ENCODE measurements around the gene ATRIP.

Gene ATRIP

DNA sequence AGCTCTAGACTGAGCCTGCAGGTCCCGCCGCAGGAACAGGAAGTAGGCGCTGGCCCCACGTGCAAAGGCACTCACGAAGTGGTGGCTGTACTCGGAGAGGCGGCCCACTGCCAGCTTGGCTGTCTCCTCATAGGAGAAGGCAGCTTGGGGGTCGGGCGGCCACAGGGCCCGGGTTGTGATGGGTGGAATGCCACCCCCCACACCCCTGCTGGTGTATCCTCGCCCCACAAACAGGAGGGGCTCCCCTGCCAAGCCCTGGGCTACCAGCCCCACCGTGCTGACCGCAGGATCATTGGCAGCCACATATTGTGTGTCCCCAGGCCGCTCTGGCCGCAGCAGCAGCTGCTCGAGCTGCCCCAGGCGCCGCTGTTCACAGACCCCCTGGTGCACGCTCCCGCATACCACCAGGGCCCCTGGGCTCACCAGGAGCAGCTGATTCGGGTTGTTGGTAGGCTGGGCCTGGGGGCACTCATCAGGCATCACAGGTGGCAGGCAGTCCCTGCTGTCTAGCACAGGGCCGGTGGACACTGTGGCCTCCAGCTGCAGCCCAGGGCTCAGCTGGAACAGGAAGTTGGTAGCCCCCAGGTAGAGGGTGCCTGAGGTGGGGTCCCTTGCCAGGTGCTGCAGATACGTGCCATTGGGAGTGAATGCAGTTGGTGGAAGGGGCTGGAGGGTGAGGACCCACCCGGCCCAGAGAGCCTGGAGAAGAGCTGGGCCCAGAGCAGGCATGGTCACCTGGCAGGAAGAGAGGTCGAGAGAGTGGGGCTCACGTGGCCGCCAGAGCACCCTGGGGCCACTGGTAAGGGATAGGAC lies 22.4 kb upstream of the ATRIP start:
- DNase-seq (ENCODE audit: low read depth, low spot score) = peak; percentile 58

DNA sequence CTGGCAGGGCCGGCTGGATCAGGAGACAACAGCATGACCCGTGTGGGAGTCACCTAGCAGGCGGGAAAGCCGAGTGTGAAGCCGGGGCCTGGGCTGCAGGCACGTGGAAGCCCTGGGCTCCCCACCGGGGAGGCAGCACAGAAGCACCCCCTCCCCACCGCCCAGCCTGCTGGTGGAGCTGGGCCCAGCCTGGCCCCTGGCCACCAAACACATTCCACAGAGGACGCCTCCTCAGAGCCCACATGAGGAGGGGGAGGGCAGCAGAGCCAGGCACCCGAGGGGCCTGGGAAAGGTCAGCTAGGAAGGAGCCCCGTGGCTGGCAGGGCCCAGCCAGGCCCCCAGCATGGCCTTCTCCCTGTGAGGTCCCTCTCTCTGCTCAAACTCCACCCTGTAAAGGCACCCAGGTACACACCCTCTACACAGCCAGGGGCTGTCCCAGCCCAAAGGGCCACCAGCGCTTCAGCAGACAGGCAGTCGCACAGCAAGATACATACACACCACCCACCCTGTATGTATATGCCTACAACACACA lies 21.2 kb upstream of the ATRIP start:
- DNase-seq (ENCODE audit: low read depth, low spot score) = peak; percentile 44

DNA sequence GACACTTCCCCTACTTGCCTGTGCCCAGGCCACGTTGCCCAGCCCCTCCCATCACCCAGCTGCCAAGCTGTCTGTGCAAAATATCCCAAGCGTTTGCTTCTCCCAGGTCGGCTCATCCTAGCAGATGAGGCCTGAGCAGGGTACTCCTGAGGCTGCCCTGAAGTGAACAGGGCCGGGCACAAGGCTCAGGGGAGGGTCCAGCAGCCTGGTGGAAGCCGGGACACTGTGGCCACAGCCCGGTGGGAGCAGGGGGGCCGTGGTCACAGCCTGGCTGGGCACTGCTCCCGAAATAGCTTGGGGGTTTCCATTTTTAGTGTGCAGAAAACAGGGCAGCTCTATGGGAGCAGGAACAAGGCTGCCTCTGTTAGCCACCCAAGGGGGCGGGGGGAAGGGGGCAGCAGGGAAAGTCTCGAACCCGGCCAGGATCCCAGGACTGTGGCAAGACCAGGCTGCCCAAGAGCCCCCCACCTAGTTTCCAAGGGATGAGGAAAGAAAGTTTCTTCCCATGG lies 20.1 kb upstream of the ATRIP start:
- no peak for DNase-seq (ENCODE audit: low read depth, low spot score)

DNA sequence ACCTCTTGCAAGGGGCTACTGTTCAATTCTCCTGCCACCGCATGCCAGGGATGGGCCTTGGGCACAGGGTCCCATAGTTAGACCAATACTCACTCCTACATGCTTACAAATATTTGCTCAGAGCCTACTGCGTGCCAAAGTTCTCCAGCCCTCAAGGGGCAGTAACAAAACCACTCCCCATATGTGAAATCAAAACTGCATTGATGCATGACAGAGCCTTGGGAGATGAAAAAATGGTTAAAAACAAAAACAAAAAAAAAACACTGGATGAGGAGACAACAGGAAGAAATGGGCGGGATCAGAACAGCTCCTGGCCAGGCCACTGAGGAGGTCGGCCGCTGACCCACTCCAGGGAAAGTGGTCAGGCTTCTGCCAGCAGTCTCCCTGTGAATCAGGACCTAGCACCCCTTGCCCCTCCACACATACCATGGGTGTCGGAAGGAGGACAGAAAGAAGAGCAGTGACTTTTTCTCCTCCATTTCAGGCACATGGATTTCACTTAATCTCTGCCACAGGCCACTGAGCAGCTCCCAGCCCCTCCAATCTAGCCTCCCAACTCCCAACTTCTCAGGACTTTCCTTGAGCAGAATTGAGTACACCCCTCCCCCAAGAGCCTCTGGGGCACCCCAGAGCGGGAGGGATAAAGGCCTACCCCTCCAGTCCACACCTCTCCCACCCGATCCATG lies 19.4 kb upstream of the ATRIP start:
- DNase-seq (ENCODE audit: low read depth, low spot score) = no peak

DNA sequence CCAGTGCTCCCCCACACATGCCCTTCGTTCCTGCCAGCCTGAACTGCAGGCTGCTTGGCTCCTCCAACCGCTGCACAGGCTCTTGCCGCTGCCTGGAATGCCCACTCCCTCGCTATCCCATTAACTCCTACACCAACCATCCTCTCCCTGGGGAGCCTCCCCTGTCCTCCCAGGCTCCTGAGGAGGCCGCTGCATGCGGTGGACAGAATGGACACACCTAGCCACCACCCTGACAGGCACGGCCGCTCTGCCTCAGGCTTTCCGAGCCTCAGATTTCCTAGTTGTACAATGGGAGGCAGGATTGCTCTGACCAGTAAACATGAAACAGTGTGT lies 18.9 kb upstream of the ATRIP start:
- DNase-seq (ENCODE audit: low read depth, low spot score) = no peak

DNA sequence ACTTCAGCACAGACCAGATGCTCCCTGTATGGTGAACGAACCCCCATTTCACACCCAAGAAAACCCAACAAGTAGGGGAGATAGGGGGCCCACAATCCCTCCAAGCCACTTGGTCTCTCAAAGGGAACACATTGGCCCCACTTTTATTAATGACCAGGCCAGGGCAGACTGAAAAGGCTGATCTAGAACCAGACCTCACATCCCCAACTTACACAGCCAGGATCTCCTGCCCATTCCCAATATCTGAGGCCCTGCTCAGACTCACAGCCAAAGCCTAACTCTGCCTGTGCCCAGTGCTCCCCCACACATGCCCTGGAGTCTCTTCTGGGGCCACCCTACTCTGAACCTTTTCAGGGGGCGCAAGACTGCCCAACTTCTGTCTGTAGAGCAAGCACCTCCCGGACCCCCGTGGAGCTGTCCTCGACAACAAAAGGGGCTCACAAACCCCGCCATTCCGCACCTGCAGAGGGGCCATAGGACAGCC lies 18.4 kb upstream of the ATRIP start:
- DNase-seq (ENCODE audit: low read depth, low spot score) = no peak

DNA sequence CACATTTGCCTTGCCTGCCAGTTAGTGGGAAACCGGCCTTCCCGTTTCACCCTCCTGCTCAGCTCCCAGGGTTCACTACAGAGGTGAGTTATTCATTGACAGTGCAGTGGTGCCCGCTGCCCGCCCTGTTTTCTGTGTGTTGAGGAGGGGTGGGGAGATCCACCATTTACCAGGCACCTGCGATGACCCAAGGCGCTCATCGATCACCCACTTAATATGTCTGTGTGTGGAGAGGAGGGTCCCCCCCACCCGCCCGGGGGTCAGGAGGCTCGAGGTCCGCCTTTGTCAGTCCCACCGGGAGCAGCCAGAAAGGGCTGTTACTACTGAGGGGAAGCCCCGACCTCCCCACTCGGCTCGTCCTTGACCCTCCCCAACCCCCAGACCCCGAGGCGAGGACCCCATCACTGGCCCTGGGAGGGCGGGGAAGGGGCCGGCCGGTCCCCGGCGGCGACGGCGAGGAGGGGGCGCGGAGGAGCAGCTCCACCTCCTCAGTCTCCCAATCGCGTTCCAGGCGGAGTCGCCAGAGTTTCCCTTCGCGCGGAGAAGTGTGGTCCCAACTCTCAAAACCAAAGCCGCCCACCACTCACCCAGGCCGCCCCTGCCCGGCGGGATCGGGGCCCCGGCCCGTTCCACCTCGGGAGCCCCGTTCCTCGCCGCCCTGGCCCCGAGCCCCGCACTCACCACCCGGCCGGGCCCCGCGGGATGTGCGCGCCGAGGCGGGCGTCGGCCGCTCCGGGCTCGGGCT lies 17.8 kb upstream of the ATRIP start:
- peak; percentile 36 for DNase-seq (ENCODE audit: low read depth, low spot score)

DNA sequence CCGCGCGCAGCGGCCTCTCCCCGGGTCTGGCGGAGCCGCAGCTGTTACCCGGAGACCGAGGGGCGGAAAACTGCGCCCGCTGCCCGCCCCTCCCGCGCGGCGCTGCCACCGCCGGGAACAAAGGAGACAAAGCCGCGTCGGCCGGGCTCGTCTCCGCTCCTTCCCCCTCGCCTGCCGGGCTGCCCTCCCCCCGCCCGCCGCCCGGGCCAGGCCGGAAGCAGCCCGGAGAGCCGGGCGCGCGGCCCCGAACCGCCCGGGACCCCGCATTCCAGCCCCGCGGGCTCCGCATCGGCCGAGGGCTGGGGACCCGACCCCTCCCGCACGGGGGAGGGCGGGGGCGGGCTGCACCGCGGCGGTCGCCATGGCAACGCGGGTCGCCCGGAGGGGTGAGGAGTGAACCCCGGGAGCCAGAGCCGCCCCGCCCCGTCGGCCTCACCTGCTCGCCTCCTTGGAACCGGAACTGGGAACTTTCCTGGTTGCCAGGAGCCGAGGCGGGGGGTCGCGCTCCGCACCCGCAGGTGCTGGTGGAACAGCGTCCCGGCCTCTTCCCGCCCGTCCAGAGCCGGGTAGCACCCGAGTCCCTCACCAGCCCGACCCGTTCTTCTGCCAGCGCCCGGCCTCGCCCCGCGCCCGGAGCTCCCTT lies 17.1 kb upstream of the ATRIP start:
- peak; percentile 58 for DNase-seq (ENCODE audit: low read depth, low spot score)

DNA sequence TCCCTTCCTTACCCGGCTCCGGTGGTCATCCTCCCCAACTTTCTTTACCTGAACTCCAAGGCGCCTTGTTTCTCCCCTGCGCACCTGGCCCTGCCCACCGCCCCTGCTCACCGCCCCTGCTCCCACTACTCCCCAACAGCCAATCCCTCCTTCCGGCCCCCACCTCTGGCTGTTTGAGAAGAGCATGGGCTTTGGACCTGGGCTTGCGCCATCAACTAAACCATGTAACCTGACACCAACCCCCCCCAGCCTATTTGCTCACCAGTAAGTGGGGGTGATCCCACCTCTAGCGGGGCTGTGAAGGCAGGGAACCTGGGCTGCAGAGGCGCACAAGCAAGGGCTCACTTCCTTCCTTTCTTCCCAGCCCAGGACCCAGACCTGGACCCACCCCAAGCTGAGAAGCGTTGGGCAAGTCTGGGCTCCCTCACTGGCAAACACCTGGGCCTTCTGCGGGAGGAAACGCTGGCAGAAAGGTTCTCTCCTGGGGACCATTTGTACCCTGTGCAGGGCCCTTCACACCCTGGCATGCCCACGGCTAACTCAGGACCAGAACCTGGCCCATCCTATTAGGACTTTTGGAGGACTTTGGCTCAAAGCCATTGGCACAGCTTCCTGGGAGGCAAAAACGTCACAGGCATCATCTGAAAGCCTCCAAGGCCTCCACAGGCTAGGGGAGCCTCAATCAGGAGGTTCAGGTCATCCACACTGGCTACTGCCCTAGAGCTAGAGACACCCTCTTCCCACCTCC lies 16.4 kb upstream of the ATRIP start, which contains the start of gene PLXNB1:
Gene PLXNB1, minus strand, starts transcription at position 127 of the 748 bp plus-strand sequence. CDS start 5,475 bp downstream, outside the sequence.
- peak; percentile 79 for DNase-seq (ENCODE audit: low read depth, low spot score)

DNA sequence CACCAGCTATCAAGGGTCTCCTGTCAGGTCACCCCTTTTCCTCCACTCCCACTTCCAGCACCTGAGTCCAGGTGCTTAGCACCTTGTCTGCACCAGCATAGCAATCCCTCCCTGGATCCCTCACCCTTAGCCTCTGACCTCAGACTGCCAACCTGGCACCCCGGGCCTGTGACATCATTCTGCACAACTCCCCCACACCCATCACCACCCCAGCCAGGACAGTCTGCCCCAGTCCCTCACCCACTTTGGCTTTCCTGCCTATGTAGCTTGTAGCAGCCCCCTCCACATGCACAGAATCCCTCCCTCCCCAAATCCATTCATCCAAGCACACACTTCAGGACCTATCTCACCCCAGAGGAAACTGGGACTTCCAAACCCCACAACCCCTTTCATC lies 15.8 kb upstream of the ATRIP start:
- no peak for DNase-seq (ENCODE audit: low read depth, low spot score)

DNA sequence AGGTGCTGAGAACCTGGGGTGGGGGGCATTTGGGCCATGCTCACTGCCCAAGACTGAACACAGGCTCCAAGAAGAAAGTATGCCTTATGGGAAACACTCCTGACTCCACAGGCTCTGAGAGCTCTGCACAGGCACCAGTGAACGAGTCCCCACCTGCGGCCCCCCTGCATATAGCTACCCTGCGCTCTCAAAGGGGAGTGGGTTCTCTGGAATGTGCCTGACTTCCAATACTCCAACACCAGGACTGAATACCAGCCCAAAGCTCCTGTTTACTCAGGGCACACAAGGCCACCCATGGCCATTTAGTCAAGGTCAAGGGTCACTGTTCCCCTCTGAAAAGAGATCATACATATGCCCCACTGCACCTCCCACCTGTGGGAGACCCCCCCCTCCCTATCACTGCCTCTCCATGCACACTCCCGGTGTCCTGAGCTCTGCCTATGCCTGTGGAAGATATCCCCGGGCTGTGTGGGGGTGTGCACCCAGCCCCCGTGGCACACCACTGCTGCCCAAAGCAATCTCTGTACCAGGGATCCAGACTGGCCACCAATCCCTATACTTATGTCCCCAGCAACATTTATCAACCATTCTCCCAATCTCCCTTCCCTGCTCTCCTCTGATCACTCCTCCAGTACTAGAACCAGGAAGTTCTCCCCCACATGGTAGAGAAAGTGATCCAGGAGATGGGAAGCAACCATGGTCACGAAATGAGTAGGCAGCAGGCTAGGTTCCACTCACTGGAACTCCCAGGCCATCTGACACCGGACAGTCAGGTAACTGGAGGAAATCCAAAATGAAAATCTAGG lies 15.1 kb upstream of the ATRIP start:
- no peak for DNase-seq (ENCODE audit: low read depth, low spot score)

DNA sequence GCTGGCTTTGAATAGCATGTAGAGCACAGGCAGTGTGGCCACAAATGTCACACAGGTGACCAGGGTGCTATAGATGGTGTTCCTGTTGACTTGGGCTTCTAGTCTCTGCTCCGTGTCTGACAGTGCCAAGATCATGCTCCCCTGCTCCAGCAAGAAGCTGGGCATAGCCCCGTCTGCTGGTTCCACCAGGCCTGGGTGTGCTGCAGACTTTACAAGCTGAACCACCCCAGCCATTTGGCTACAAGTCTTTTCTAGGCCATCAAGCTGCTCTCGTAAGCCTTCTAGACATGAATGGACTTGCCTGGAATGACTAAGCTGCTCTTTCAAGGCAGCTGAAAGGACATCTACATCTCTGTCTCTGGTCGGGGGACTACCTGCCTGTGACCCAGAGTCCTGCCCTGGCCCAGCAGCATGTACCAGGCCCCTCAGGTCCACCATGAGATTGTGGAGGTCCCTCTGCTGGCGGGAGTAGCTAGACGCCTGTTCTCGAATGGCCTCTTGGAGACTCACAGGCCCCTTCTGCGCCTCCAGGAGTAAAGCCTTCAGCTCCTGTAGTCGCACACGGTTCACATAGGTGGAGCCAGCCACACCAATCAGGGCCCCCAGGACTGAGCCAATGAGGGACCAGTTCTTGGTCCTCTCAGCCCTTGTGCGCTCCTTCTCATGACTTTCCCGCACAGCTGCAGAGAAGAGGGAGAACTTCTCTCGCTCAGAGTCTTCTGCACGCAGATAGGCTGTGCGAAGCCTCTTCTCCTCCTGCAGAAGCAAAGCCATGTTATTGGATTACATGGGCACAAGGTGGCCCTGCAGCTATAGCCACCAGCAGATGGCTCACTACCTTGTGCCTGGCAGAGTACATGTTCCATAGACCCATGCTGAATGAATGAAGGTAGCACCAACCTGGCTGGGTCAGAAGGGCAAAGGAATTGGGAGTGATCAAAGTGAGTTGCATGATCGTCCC lies 13.8 kb upstream of the ATRIP start:
- peak; percentile 86 for DNase-seq (ENCODE audit: low read depth, low spot score)

DNA sequence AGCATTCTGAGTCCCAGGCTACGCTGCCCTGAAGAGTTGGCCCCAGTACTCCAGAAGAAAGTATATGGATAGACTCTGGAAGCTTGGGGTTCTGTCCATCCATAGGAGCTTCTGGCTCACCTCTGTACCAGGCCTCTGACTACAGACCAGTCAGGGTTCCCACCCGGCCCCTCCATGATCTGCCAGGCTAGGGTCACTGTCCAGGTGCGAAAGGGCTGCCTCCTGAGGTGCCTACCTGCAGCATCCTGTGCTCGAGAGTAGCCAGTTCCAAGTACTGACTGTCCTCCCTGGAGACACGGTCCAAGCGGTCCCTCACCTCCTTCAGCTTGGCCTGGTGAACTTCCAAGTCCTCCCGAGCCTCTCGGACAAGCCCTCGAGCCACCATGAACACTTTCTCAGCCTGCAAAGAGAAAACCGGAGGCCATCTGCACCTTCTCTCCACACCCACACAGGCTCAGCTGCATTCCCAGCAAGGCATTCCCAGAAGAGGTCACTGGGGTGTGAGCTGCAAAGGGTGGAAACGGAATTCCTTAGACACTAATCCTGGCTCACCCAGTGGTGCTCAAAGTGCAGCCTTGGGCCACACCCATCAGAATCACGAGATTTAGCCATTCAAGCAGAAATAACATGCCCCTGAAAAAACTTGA lies 12.9 kb upstream of the ATRIP start:
- DNase-seq (ENCODE audit: low read depth, low spot score) = peak; percentile 44

DNA sequence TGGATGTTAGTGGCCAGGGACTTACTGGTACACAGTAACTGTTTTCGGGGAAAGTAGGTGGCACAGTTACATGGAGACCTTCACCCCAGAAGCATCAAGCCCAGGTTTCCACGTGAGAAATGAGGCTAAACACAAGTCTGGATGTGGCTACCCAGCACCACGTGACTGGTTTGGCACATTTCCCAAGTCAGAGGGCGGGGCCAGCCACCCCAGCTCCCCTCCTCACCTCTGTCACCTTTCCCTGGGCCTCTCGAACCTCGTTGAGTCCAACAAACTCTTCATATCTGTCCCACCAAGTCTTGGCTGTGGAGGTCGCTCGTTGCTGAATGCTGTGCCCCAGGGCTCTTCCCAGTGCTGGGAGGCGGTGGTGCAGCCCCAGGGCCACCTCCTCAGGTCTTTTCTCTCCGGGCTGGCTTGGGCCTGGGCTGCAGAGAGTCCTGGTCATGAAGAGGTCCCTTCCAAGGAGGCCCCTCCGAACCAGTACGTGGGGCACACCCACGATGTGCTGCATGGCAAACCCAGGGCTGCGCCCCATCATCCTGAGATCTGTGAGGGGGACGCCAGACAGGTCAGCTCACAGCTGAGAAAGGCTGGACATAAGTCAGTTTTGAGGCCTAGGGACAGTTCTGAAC lies 11.8 kb upstream of the ATRIP start:
- no peak for DNase-seq (ENCODE audit: low read depth, low spot score)

DNA sequence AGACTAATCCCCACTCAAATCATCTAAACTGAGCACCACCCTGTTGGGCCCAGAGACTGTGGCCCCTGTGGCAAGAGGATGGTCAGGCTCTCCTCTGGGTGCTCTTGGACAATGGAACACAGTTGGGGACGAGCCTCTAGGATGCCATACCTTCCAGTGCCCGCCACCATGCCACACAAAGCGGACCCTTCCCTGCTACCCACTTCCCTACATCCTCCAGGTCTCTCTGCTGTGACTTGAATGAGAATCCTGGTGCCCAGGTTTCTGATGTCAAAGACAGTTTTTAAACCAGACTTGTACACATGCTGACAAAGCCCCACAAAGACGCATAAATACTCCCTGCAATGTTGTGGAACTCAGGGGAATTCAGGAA lies 11.3 kb upstream of the ATRIP start:
- no peak for DNase-seq (ENCODE audit: low read depth, low spot score)

DNA sequence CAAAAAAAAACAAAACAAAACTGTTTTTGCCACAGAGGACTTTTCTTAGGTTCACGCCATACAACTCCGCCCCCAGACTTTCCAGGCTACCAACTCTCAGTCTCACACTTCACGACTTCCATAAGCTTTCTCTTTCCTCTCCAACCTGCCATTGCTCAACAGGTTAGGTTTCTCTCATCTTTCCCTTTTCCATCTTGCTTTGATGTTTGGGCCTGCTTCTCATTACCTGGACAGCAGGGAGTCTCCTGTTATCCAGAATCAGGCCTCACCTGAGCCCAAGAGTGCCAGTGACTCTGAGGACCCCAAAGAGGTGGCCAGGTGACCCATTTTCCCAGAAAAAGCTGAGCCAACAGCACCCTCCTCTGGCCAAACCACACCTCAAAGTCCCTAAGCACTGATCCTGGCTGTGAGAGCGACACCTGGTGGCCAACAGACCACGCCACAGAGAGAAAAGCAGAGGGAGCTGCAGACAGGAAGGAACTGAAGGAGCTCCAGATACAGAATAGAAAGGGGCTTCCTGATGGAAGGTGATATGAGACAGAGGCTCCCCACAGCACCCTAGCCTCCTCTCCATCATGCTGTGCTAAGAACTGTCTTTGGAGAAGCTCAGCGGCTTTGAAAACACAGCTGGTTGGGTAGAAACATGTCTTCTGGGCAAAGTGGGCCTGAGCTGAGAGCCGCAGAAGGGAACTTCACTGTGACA lies 10.6 kb upstream of the ATRIP start:
- peak; percentile 93 for DNase-seq (ENCODE audit: low read depth, low spot score)

DNA sequence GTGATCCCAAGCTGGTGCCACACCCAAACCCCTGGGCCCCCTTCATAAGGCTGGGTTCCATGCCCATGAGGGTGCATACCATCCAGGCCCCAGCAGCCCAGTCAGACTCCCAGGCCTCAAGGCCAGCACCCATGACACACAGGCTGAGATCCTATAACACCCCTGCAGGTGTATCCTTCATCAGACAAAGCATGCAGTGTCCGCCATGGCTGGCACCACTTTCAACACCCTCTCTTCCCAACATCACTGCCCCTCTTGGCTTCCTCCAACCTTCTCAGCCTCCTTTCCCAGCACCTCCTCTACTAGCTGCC lies 10.1 kb upstream of the ATRIP start:
- DNase-seq (ENCODE audit: low read depth, low spot score) = no peak

All from ELF-1 (cell line).